Astrocyte (in vitro differentiated cells and primary cell): ENCODE data around the gene PRRX1. TPM values are rescaled to one million over a fixed set of nuclear protein-coding genes. Genes with fewer than 3 reads are reported as not detected.

Source experiments
- DNase-seq: peaks from one replicate; pipeline ENCODE4 v3.0.0-alpha.2; 2010; ENCODE audit warnings: low read depth
- FAIRE-seq: peaks from 2 replicates; lab custom pipeline; 2011; peaks lifted over from hg19 to GRCh38; lab: Jason Lieb, UNC
- H2AFZ ChIP-seq: 2 replicates; pipeline ENCODE4 v1.6.0; 2012; ENCODE audit warnings: low read depth, low read length, inconsistent platforms
- H3K27ac ChIP-seq: 2 replicates; pipeline ENCODE4 v1.5.1; 2011; ENCODE audit warnings: low read depth, low read length, inconsistent platforms
- H3K27me3 ChIP-seq: 2 replicates; pipeline ENCODE4 v1.6.0; 2011; ENCODE audit warnings: low read length, inconsistent platforms; ENCODE audit not compliant: insufficient read depth
- H3K36me3 ChIP-seq: 2 replicates; pipeline ENCODE4 v1.5.1; 2011; ENCODE audit warnings: low read length, inconsistent platforms; ENCODE audit not compliant: insufficient read depth
- H3K4me1 ChIP-seq: 2 replicates; pipeline ENCODE4 v1.5.1; 2011; ENCODE audit warnings: low read length, inconsistent platforms; ENCODE audit not compliant: insufficient read depth
- H3K4me2 ChIP-seq: 2 replicates; pipeline ENCODE4 v1.6.0; 2012; ENCODE audit warnings: low read length, inconsistent platforms
- H3K4me3 ChIP-seq: 2 replicates; pipeline ENCODE4 v1.5.1; 2011; ENCODE audit warnings: low read depth, mild to moderate bottlenecking, low read length, inconsistent platforms; ENCODE audit not compliant: insufficient read depth
- H3K79me2 ChIP-seq: 2 replicates; pipeline ENCODE4 v1.6.0; 2012; ENCODE audit warnings: mild to moderate bottlenecking, low read length, inconsistent platforms; ENCODE audit not compliant: insufficient read depth
- H3K9ac ChIP-seq: 2 replicates; pipeline ENCODE4 v1.6.0; 2012; ENCODE audit warnings: mild to moderate bottlenecking, low read length, inconsistent platforms
- H3K9me3 ChIP-seq: 2 replicates; pipeline ENCODE4 v1.5.1; 2012; ENCODE audit warnings: low read depth, mild to moderate bottlenecking, low read length, inconsistent platforms; ENCODE audit not compliant: insufficient read depth
- H4K20me1 ChIP-seq: 2 replicates; pipeline ENCODE4 v1.6.0; 2012; ENCODE audit warnings: low read length, inconsistent platforms; ENCODE audit not compliant: insufficient read depth
- H3K27ac Mint-ChIP-seq: one replicate; pipeline ENCODE4 v1.8.0; 2021; ENCODE audit warnings: mild to moderate bottlenecking, mixed read lengths; ENCODE audit not compliant: unreplicated experiment
- H3K27me3 Mint-ChIP-seq: one replicate; pipeline ENCODE4 v1.8.0; 2021; ENCODE audit warnings: low read depth, mixed read lengths; ENCODE audit not compliant: unreplicated experiment
- H3K36me3 Mint-ChIP-seq: one replicate; pipeline ENCODE4 v1.8.0; 2021; ENCODE audit warnings: low read depth, mixed read lengths; ENCODE audit not compliant: unreplicated experiment
- H3K4me1 Mint-ChIP-seq: one replicate; pipeline ENCODE4 v1.8.0; 2021; ENCODE audit warnings: low read depth, mixed read lengths; ENCODE audit not compliant: unreplicated experiment
- H3K4me3 Mint-ChIP-seq: one replicate; pipeline ENCODE4 v1.8.0; 2021; ENCODE audit warnings: mild to moderate bottlenecking, moderate library complexity, mixed read lengths; ENCODE audit not compliant: unreplicated experiment
- H3K9me3 Mint-ChIP-seq: one replicate; pipeline ENCODE4 v1.8.0; 2021; ENCODE audit warnings: mild to moderate bottlenecking, mixed read lengths; ENCODE audit not compliant: unreplicated experiment
- CTCF ChIP-seq: IDR thresholded peaks from 2 replicates; pipeline ENCODE4 v1.5.1; 2011; ENCODE audit warnings: low read depth, mild to moderate bottlenecking, inconsistent platforms, low read length, moderate library complexity; ENCODE audit not compliant: insufficient read depth
- EZH2 ChIP-seq: IDR thresholded peaks from 2 replicates; pipeline ENCODE4 v1.6.1; 2012; ENCODE audit warnings: mild to moderate bottlenecking, low read length, inconsistent platforms; ENCODE audit not compliant: insufficient read depth
- total RNA-seq: library from RNA; stranded (reverse); gene quantifications from 2 replicates; pipeline ENCODE4 v1.2.1, GENCODE V29; 2021

The PRRX1 gene
- total RNA-seq, 1 donor from 2014 or later, result 1.3 TPM

- peaks cover 2% of the 10 kb centered on the region for H3K27me3 Mint-ChIP-seq
- Histone ChIP-seq H4K20me1 (no peaks in the 10 kb centered on the region), H3K9me3 (no peaks in the 10 kb centered on the region), H2AFZ (no peak overlapping the region), H3K4me2 (no peak overlapping the region), H3K36me3 (peaks cover 4% of the 10 kb centered on the region), H3K4me3 (no peak overlapping the region), H3K9ac (no peak overlapping the region), H3K4me1 (peaks cover 31% of the 10 kb centered on the region), H3K79me2 (peaks cover 79% of the 10 kb centered on the region), H3K27ac (peak overlapping the region; percentile 2), H3K27me3 (no peaks in the 10 kb centered on the region)
- peaks cover 19% of the 10 kb centered on the region for H3K4me1 Mint-ChIP-seq
- DNase-seq (no peak), FAIRE-seq (no peak)
- no peaks in the 10 kb centered on the region for H3K36me3 Mint-ChIP-seq
- H3K9me3 Mint-ChIP-seq, result no peaks in the 10 kb centered on the region
- H3K27ac Mint-ChIP-seq, result no peak overlapping the region
- H3K4me3 Mint-ChIP-seq, result no peak overlapping the region
- TF ChIP-seq EZH2, result no peak
Observed at GRCh38 chr1:170714163-170714562, 50.2 kb downstream of the PRRX1 start.

- Mint-ChIP-seq H3K27ac (no peak overlapping the region), H3K27me3 (peaks cover 2% of the 10 kb centered on the region), H3K36me3 (no peaks in the 10 kb centered on the region), H3K4me1 (peaks cover 13% of the 10 kb centered on the region), H3K4me3 (no peak overlapping the region), H3K9me3 (no peaks in the 10 kb centered on the region)
- Histone ChIP-seq H3K9me3 (no peaks in the 10 kb centered on the region), H3K27ac (peak overlapping the region; percentile 2), H3K9ac (no peak overlapping the region), H3K36me3 (peaks cover 11% of the 10 kb centered on the region), H3K27me3 (no peaks in the 10 kb centered on the region), H3K4me3 (no peak overlapping the region), H2AFZ (no peak overlapping the region), H3K4me2 (no peak overlapping the region), H3K79me2 (peaks cover 72% of the 10 kb centered on the region), H3K4me1 (peaks cover 24% of the 10 kb centered on the region), H4K20me1 (no peaks in the 10 kb centered on the region)
- TF ChIP-seq CTCF (no peak), EZH2 (no peak)
- FAIRE-seq (no peak), DNase-seq (peak; percentile 34)
Observed at GRCh38 chr1:170714938-170715337, 51.0 kb downstream of the PRRX1 start.

GRCh38 chr1:170716835-170717429 lies 53.0 kb downstream of the PRRX1 start:
- H2AFZ ChIP-seq, result no peak overlapping the region
- no peak overlapping the region for H3K4me3 ChIP-seq
- FAIRE-seq (no peak), DNase-seq (no peak)
- peaks cover 24% of the 10 kb centered on the region for H3K36me3 ChIP-seq
- Mint-ChIP-seq H3K4me3 (no peak overlapping the region), H3K27ac (no peak overlapping the region), H3K9me3 (no peaks in the 10 kb centered on the region), H3K4me1 (peaks cover 2% of the 10 kb centered on the region), H3K27me3 (peaks cover 2% of the 10 kb centered on the region), H3K36me3 (no peaks in the 10 kb centered on the region)
- H3K4me2 ChIP-seq, result no peak overlapping the region
- H3K4me1 ChIP-seq, result peaks cover 11% of the 10 kb centered on the region
- no peaks in the 10 kb centered on the region for H3K9me3 ChIP-seq
- TF ChIP-seq EZH2 (no peak), CTCF (no peak)
- no peaks in the 10 kb centered on the region for H4K20me1 ChIP-seq
- no peak overlapping the region for H3K9ac ChIP-seq
- no peaks in the 10 kb centered on the region for H3K27me3 ChIP-seq
- peaks cover 64% of the 10 kb centered on the region for H3K79me2 ChIP-seq
- H3K27ac ChIP-seq, result no peak overlapping the region
